CD4-positive, alpha-beta T cell treated with Interleukin-21 for 1 hour (primary cell): Measurements from ENCODE around the gene SP7.
"Not testable (repeated sequence)": the region's sequence is repeated elsewhere in the genome, so short reads cannot be mapped to it uniquely, and the experiment has no call there.

Source experiments
- DNase-seq: peaks from one replicate; pipeline ENCODE4 v3.0.0-alpha.2; 2020

Gene SP7

GRCh38 chr12:53345486-53346188, 9.5 kb upstream of the SP7 start:
- no peak for DNase-seq

DNA sequence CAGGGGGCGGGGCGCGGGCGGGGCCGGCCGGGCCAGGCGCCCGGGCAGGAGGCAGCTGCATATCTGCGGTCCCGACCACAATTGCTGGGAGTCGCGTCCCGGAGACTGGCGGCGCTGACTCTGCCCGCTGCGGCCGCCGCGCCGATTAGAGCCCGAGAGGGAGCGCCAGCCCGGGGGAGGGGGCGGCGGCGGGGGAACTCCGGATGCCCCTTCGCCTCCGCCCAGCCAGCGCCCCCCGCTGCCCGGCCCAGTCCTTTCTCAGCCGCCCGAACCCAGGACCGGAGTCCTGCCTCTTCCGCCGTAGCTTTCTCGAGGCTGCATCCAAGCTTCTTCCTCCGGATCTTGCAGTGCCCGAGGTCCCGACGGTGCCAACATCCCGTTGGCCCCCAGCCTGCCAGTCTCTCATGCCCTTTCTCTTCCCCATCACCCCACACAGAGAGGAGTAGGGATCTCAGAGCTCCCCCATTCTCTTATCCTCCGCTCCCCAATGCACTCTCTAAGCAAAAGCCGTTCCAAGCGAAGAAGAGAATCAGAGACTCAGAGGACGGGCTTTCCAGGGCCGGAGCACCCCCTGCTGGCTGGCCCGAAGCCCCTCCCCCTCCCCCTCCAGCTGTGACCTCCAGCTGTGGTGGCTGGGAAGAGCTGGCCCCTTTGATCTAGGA, 8.8 kb upstream of the SP7 start:
- DNase-seq = peak; percentile 76

DNA sequence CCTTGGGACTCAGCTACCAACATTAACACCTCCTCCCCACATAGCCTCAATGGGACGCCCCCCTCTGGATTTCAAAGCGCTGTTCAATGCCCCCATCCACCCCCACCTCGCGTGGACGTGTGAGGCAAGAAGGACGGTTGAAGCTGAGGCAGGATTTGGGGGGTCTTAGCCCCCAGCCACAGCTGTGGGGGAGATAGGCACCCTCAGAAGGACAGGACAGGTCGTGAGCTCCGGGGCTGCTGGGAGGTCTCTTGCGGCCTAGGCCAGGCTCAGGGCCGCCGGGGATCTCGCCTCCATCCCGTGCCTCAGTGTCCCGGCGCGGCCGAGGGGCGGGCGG, 8.3 kb upstream of the SP7 start:
- DNase-seq = no peak

DNA sequence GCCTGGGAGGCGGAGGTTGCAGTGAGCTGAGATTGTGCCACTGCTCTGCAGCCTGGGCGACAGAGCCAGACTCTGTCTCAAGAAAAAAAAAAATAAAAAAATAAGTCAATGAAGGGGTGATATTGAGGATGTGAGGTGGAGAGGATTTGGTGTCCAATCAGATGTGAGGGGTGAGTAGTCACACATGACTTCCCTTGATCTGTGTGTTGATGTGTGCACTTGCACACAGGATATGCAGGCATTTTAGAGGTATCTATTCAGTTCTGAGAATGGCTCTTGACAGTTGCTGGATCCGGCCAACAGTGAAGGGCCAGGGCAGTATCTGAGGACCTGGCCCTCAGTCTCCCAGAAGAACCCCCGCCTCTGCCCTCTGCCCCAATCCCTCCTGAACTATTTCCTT, 7.8 kb upstream of the SP7 start:
- no peak for DNase-seq

- DNase-seq = no peak
These were observed 7.3 kb upstream of the SP7 start for GRCh38 chr12:53343449-53343848.

DNA sequence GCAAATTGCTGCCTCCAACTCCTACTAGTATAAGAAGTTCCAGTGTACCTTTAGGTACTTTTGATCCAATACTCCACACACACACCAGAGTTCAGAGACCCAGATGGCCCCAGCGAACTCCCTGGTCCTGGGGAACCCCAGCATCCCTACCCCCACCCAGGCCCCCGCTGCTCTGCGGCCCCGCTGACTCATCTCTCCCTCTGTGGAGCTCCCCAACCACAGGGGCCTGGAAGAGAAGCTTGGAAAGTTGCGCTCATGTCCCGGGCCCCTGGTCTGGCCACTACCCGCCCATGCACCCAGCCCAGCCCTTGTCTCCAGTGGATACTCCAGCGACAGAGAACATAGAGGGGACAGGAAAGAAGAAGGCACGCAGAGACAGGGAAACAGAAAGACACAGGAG, 4.2 kb upstream of the SP7 start:
- DNase-seq = no peak

GRCh38 chr12:53338916-53339315, 2.8 kb upstream of the SP7 start:
- DNase-seq = no peak

- DNase-seq = peak; percentile 13
These were observed 1.9 kb upstream of the SP7 start for GRCh38 chr12:53338017-53338416.

DNA sequence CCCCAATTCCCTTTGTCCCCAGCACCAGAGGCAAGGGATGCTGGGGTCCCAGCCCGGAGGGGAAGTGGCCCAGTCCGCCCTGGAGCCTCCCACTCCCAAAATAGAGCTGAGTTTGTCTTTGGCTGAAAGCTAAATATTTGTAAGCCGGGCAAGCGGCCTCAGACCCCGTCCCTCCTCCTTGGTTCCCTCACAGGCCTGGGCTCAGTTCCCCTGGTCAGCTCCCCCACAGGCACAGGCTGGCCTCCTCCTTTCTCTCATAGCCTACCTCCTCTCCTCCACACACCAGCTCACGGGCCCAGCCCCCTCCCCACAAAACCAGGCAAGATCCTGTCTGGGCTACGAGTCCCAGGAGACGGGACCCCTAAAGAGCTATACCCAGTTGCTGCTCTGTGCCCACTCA, 1.3 kb downstream of the SP7 start:
- DNase-seq = no peak

GRCh38 chr12:53333845-53334244, 2.3 kb downstream of the SP7 start:
- no peak for DNase-seq

GRCh38 chr12:53333289-53333688, 2.9 kb downstream of the SP7 start:
- DNase-seq = no peak

GRCh38 chr12:53332744-53333143, 3.4 kb downstream of the SP7 start:
- no peak for DNase-seq

- DNase-seq = not testable (repeated sequence)
These were observed 3.8 kb downstream of the SP7 start for GRCh38 chr12:53332339-53332738.

DNA sequence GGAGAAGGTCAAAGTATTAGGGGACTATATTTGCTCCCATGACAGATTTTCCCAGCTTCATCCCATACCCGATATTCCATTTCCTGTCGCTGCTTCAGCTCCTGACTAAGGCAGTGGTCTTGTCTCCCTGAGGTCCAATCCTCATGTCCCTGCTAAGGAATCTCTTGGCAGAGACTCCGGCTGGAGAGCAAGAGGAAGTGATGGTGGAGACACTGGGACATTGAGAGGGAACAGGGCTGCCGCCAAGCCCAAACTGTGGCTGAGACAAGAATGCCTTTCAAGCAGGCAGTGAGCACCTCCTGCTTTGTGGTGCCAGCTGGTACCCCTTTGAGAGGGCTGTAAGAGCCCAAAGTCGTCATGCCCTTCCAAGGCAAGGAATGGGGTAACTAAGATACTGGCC, 5.5 kb downstream of the SP7 start:
- DNase-seq = no peak

GRCh38 chr12:53328043-53328435, 8.1 kb downstream of the SP7 start:
- no peak for DNase-seq

DNA sequence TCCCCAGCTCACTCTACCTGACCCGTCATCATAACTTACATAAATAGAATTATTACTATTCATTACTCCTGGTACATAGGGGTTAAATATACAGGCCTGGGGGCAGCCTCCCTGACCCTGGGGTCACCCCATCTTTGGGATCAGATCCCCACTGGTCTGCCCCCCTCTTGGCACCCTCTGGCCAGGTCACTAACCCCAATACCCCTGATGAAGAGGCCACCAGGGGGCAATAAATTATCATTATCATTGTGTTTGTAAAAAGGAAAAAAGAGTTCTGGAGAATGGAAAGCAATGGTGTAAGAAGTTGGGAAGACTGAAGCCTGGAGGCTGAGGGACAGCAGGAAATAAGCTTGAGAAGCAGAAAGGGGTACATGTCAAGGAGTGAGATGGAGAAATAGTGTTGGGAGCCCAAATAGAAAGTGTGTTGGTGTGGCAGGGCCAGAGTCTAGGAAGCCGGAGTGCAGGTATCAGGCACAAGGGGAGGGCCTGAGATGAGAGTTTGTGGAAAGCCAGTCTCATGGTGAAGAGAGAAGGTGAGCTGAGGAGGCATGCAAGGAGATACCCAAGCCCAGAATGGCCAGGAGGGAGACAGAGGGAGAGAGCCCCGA, 8.6 kb downstream of the SP7 start:
- peak; percentile 18 for DNase-seq

- DNase-seq = no peak
These were observed 9.5 kb downstream of the SP7 start for GRCh38 chr12:53326460-53327185.

DNA sequence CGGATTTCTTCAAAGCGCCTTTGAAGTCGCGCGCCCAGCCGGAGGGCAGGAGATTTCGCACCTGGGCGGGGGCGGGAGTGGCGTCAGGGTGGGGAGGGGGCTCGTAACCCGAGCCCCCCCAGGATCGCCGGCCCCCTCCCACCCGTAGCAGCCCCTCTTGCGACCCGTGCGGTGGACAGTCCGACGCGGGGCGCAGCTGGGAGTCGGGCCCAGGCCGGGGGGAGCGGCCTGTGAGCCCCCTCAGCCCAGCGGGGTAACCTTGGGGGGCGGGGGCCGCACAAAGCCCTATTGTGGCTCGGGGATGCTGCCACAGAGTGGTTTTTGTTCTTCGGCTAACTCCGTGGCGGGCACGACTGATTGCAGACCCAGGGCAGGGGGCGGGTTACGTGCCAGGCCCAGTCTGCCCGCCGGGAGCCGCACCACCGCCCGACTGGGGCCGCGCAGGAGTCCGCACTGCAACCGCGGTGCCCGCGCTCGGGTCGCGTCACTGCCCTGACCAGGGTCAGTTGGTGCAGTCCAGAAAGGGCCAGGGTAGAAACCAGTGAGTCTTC, 10.6 kb downstream of the SP7 start:
- DNase-seq = no peak

DNA sequence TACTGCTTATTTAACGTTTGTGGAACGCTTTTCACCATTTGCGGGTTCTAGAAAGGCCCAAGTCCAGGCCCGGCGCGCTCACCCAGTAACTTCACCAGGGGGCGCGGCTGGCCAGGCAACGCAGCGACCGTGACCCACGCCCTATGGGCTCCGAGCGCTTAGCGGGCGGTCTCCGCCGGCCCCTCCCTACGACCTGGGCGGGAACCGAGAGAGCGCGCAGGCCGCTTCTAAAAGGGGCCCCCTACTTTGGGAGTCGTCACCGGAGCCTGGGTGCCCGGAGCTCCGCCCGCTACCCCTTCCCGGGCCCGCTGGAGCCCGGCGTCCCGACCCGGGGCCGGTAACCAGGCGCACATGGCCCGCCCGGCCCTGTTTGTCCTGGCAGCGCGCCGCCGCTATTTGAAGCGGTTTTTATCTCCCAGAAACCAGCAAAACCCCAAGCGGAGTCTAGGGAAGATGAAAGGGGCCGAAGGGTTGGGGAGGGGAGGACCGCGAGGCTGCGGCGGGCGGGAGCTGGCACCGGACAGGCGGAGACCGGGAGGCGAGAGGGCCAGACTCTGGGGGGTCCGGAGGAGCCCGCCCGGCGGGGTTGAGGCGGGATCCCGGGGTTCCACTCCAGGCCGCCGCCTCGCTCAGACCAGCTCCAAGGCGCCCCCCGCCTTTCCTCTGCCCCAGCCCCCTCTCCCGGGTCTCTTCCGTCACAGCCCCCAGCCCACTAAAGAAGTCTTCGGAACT, 11.2 kb downstream of the SP7 start:
- DNase-seq = peak; percentile 88

DNA sequence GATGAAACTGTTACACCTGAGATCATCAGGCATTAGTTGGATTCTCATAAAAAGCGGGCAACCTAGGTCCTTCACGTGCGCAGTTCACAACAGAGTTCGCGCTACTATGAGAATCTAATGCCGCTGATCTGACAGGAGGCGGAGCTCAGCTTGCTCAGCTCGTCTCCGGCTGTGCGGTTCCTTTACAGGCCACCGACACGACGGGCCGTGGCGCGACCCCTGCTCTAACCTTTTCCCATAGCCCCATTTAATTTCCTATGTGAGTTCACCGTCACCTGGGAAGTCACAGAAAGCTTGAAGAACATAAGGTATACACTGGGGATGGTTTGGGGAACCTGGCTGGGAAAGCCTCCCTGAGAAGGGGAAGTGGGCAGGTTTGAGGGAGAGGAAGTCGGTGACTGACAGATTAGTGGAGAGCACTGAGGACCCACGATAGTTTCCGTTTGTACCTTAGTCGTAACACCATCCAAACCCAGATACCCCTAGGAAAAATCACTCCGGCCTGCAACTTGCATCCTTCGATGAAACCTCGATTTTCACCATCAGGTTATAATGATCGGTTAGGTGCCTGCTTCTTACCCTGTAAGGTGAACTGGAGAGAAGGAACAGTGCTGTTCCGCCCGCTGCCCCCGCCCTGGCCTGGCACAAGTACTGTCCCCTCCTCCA, 11.9 kb downstream of the SP7 start:
- peak; percentile 58 for DNase-seq

GRCh38 chr12:53320352-53321195, 15.6 kb downstream of the SP7 start:
- no peak for DNase-seq
